HG02571 (cell line): Measurements from ENCODE around the gene BCO2.
"Not testable (repeated sequence)": the region's sequence is repeated elsewhere in the genome, so short reads cannot be mapped to it uniquely, and the experiment has no call there.

ENCODE experiments used
- ATAC-seq: cut with Tn5 transposase; IDR thresholded peaks from one replicate; pipeline ENCODE4 v1.9.1; 2021; ENCODE audit warnings: mild to moderate bottlenecking, moderate library complexity; ENCODE audit not compliant: unreplicated experiment

BCO2 gene, protein sequence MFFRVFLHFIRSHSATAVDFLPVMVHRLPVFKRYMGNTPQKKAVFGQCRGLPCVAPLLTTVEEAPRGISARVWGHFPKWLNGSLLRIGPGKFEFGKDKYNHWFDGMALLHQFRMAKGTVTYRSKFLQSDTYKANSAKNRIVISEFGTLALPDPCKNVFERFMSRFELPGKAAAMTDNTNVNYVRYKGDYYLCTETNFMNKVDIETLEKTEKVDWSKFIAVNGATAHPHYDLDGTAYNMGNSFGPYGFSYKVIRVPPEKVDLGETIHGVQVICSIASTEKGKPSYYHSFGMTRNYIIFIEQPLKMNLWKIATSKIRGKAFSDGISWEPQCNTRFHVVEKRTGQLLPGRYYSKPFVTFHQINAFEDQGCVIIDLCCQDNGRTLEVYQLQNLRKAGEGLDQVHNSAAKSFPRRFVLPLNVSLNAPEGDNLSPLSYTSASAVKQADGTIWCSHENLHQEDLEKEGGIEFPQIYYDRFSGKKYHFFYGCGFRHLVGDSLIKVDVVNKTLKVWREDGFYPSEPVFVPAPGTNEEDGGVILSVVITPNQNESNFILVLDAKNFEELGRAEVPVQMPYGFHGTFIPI

DNA sequence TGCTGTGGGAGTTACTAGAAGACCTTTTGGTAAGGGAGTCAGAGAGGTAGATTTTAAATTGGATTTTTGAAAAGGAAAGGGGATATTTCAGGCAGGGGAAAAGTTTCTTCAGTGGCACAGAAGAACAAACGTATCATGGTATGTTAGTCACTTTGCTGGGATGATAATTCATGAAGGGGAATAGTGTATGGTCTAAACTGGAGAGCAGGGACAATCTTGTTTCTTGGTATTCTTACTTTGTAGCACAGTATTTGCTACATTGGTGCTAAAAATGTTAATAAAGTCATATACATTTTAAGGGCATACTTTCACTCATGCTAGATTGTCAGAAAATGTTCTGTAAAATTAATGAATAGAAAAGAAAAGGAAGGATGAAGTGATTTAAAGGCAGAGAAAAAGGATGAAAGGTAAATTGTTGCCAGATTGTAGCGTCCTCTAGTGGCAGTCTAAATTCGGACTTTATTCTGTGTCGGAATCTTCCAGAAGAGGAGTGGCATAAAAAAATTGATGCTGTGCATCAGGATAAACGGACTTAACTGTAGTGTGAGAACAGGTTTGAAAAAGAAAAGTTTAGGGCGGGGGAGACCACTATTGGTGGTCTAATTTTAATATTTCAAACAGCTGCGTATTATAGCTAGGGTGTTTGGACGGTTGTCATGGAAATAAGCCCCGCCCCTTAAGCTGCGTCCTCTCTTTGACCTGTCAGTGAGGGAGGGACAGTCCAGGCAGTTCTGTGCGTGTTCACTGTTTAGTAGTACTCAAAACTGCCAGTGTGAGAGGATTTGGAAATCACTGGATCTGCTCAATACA, at the start of gene BCO2:
Gene BCO2, plus strand, starts transcription at position 724 of the 810 bp plus-strand sequence. CDS start 90 bp downstream, outside the sequence.
- ATAC-seq, result peak; percentile 79

DNA sequence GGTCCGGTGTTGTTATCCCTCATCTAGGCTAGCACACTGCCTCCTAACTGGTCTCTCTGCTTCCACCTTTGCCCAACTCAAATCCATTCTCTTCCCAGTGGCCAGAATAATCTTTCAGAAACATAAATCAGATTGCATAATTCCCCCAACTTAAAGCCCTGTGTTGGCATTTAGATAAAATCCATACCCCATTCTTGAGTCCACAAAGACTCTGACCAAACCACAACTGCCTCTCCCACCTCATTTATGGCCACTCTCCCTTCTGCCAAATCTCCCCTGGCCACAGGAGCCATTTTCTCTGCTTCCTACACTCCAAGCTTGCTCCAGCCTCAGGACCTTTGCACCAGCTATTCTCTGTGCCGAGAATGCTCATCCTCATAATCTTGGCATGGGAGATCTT, 48.3 kb upstream of the BCO2 start:
- no peak for ATAC-seq

DNA sequence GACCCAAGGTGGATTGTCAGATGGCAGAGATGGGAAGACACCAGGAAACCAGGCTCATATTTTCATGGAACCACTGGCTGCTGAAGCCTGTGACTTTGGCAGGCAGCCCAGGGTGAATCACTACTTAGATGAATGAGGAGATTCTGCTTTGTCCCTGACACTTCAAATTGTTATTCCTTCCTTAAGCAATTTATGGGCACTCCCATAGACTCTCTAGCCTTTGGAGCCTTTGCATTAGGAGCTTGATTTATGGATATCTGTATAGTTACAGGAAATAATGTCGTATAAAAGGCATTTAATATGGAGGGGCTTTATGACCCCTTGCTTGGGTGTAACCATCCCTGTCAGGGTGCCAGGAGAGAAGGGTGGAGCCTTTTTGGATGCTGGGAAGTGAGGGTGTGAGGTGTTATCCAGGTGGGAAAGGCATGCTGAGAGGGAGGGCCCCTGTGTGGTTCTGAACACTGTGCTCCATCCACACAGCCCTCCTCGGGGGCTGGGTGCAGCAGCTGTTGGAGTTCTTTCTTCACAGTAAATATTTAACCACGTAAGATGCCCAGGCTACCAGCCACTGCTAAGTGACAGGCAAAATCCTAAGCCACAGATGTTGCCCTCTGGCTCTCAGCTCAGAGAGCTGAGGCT, 46.7 kb upstream of the BCO2 start:
- no peak for ATAC-seq

DNA sequence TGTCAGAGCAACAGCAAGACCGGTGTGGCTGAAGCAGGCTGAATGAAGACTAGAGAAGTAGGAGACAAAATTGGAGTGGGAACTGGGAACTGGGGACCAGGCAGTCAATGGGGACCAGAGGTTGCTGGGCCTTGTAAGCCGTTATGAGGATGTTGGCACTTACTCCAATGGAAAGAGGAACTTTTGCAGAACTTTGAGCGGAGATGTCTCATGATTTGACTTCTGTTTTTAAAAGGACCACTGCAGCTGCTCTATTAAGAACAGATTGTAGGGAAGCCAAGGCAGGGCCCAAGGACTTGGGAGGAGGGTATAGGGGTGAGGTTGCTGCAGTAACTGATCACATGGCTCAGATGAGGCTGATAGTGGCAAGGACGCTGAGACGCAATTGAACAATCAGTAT, 45.7 kb upstream of the BCO2 start:
- no peak for ATAC-seq

DNA sequence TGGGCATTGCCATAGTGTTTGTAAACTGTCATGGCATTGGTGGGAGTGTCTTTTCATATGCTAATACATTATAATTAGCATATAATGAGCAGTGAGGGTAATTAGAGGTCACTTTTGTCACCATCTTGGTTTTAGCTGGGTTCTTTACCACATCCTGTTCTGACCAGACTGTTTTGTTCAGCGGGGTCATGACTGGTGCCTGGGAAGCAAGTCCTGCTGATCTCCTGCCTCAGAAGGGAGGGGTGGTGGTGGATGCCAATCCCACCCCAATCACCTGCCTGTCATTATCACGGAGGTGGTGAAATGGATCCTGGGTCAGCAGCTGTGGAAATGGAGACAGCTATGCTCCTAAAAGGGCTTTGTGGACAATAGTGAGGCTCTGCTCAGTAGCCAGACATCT, 42.6 kb upstream of the BCO2 start:
- ATAC-seq, result no peak

DNA sequence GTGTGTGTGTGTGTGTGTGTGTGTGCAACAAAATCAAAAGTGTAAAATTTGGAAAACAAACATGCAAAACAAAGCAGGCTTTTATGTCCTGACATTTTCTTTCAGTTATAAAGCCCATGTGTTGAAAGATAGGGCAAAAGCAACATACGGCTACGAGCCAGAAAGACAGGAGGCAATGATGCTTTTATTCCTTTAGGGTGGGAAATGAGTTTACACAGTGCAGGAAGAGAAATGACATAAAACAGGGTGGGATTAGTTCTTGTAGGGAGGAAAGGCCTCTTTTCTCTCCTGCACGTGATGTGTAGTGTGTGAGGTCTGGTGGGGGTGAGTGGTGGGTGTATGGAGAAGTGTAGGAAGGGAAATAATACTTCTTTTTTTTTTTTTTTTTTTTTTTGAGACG, 40.8 kb upstream of the BCO2 start:
- ATAC-seq, result no peak

DNA sequence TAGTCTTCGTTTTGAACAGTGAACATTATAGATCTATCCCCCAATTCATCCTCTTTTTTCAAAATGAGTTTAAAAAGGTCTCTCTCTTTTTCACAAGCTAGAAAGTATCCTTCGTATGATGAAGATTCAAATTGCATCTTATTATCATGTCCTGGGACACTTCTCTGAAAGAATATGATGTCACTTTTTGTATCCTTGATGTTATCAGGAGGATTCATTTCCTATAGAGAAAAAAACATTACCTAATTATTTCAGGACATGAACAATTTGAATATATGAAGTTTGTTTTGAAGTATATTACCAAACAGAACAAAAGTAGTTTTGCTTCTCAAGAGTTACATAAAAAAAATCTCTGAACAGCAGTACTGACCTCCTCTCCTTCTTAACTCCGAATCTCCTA, 31.7 kb upstream of the BCO2 start:
- no peak for ATAC-seq

DNA sequence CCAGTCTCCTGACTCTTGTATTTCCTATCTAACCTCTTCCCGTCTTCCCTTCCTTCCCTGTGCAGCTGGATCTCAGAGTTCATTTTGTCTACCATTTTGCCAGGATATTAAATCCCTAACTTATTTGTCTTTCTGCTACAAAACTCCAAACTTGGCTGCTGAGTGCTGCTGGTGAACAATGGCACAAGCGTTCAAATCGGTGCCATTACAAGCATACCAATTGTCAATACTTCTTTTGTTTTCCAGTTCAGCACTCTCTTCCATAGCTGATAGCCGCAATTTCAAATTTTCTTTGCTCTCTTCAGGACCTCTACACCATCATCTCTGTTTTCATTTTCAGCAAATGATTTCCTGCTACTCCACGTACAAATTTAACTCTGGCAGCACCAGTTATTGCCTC, 24.8 kb upstream of the BCO2 start:
- no peak for ATAC-seq

DNA sequence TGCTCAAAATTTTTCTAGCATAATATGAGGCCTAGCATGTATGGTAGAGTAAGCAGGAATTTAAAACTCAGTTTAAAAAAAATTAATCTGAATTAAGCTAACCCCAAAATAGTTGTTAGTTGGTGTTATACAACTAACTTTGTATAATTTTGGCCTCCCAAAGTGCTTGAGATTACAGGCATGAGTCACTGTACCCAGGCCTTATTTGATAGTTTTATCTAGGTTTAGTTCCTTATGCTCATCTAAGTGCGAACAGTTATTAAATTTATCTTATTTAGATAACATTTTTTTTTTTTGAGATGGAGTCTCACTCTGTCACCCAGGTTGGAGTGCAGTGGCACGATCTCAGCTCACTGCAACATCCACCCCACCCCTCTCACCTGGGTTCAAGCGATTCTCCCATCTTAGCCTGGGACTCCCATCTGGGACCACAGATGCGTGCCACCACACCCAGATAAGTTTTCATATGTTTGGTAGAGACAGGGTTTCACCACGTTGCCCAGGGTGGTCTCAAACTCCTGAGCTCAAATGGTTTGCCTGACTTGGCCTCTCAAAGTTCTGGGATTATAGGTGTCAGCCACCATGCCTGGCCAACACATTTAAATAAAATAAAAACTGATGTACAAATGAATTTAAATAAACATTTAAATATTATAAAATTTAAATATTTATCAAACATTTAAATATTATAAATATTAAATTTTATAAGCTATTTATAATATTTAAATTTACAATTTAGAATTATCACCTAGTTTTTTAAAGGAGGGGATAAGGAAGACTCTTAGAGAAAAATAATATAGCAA, 19.0 kb upstream of the BCO2 start:
- no peak for ATAC-seq

DNA sequence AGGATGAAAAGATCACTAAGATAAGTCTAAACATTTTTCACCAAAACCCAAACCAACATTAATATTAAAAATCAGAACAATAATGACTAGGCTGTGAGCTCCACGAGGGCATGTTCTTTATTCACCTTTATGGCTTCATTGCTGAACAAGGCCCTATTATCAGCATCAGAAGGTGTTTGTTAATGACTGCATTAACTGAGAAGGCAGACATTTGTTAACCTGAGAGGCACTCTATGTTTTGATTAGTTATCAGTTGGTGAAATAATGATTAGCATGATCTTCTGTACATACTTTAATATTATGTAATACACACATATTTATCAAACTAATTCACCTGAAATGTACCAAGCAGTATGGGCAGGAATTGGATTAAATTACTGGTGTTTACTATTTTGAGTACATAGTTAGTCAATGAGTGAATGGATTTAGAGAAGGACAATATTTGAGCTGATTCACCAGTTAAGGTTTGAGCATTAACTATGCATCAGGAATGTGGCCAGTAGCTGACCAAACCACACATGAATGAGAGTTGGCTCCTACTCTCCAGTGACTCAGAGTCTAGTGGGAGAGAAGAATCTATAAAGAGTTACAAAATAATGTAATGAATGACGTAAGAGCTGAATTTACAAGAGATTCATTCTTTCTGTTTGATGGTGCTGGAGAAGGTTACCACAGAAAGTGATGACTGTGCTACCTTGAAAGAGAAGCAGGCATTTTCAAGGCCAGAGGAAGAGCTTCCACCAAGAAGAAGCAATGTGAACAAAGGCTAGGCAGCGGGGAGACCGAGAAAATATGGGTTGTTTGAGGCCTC, 18.2 kb upstream of the BCO2 start:
- no peak for ATAC-seq

DNA sequence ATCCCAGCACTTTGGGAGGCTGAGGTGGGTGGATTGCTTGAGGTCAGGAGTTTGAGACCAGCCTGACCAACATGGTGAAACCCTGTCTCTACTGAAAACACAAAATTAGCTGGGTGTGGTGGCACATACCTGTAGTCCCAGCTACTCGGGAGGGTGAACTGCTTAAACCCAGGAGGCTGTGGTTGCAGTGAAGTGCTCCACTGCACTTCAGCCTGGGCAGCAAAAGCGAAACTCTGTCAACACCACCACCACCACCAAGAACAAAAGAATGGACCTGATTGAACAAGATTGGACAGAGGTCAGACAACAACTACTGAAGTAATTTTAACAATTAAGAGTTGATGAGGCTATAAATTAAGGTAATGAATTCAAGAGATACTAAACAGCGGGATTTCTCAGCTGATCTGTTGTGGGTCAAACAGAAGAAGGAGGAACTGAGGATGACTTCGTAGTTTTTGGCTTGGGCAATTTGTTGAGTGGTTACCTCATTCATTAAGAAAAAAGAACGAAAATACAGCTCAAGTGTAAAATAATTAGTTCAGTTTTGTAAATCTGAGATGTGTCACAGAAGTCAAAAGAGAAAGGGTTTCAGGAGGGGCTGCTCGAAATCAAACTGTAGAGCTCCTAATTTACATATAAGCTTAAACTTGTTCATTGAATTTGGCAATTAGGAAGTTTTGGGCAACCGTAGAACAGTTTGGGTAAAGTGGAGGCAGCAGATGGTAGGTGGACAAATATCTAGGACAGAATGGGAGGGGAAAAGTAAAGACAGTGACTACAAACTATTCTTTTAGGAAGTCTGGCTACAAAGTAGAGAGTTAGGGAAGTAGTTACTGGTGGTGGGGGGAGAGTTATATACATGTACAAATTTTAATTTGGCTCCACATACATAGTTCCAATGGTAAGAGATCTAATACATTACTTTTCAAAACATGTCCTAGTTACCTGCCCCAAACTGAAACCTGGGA, 15.9 kb upstream of the BCO2 start:
- ATAC-seq, result no peak

DNA sequence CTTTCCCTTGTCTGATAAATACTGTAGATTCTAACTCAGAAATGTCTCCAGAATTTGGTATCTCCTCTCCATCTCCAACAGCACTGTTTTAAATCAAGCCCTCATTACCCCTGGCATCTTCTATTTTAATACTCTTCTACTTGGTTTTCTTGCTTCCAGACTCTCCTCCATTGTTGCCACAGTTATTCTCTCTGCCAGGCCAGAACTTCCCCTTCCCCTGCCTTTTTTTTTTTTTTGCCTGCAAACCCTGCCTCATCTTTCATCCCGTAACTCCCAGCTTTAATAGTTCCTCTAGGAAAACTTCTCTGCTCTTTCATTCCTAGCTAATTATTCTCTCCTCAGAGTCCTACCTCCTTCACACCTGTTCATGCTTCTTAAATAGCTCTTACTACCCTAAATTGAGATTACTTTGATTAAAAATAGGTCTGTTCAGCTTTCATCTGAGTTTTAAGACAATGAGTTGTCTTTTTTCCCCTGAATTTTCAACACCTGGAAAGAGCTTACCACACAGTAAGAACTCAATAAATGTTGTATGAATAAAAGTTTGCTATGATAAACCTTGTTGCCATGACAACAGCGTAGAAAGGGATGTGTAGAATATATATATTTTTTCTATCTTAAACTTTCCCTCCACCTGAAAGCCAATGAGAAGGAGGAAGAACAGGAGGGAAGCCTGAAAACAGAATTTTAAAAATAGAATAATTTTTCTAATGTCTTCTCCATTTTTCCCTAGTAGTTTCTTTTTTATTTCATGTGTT, 15.0 kb upstream of the BCO2 start:
- no peak for ATAC-seq

DNA sequence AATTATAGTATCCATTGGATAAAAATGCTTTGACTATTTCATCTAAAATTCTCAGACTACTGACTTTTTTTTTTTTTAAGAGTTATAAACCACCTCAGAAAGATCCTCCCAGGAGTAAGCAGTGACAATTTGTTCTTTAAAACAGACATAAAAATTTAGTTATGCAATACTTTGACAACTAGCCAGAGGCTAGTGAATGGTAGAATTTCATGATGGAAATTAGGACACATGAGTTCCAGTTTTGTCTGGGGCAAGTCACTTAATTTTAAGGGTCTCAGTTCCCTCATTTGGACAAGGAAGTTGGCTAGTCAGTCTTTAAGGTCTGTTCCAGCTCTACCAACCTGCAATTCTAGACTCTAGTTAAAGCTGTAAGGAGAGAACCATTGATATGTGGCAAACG, 14.3 kb upstream of the BCO2 start:
- no peak for ATAC-seq

DNA sequence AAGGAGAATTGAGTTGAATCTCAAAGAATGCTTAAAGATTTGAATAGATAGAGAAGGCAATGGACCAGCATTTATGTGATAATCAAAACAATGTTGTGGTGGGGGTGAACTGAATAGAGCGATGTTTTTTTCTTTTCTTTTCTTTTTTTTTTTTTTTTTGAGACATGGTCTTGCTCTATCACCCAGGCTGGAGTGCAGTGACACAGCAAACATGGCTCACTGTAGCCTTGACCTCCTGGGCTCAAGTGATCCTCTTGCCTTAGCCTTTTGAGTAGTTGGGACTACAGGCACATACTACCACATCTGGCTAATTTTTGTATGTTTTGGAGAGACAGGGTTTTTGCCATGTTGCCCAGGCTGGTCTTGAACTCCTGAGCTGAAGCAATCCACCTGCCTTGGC, 13.1 kb upstream of the BCO2 start:
- ATAC-seq, result not testable (repeated sequence)

DNA sequence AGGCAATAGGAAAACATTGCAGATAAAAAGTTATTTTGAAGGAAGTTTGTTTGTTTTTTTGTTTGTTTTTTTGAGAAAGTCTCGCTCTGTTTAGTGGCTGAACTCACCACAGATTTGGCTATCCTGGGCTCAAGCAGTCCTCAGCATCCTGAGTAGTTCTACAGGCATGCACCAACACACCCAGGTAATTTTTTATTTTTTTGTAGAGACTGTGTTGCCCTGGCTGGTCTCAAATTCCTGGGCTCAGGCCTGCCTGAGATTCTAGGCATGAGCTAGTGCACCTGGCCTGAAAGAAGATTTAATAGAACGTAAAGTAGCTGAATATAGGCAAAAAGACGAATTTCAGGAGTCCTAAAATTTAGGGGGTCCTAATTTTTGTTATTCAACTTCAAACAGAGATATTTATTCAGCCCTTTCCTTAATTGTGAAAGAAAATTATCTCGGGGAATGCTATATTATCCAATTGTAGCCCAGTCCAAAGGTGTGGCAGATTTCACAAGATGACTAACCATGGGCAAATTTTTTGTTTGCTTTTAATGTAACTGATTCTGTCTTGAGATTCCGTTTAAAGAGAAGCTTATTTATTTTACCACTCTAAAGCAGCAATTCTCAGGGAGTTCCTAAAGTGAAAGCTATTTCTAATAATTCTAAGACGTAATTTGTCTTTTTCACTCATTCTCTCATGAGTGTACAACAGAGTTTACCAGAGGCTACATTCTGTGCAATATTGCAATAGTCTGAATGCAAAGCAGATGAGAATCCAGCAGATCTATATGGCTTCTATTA, 12.4 kb upstream of the BCO2 start:
- ATAC-seq, result no peak

DNA sequence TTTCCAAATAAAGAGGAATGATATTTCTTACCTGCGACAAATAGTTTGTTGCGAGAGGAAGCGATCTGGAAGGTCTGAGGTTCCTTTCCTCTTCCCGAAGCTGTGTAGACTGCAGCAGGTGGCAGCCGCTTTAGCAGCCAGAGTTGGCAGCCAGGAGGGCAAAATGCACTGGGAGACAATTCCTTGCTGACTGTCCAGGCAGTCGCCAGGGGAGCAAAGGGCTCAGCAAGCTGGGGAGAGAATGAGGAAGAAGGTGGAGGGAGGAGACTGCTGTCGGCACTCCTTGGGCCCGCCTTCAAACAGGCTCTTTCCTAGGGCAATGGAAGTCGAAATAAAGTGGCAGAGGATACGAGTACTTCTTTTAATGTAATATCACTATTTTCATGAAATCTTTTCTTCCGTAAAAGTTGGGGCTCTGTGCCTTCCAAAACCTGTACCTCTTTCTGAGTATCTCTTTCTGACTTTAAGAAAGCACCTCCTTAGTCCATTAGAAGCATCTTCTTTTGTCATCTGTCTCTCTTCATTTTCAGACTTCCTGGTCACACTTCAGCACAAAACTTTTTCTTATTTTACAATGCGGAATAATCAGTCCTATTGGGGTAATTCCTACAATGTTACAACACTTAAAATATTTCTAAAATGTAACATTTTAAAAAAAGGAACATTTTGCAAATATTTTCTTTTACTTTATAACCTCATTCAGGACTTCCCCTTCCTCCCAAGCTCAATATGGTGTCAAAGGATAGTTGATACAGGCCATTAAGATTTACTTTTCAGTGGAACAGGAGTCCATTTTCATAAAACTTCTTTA, 11.2 kb upstream of the BCO2 start, which contains the start of gene IL18:
Gene IL18, minus strand, starts transcription at position 220 of the 811 bp plus-strand sequence. CDS start 9,041 bp downstream, outside the sequence.
- no peak for ATAC-seq
